GM08714 (cell line): ENCODE data around the gene LOXL3.

Source experiments
- H3K4me3 ChIP-seq: fragments of 200-500 bp; sonication (Bioruptor generic); 2 replicates; pipeline ENCODE4 v1.5.1; 2014; ENCODE audit warnings: mild to moderate bottlenecking, low read length, inconsistent platforms
- ZNF274 ChIP-seq: IDR thresholded peaks from 2 replicates; pipeline ENCODE4 v1.6.1; 2012; ENCODE audit warnings: mild to moderate bottlenecking, low read depth, low read length

The LOXL3 gene

GRCh38 chr2:74531666-74532065 is 22.1 kb downstream of the LOXL3 start:
- no peak for TF ChIP-seq ZNF274
- H3K4me3 ChIP-seq: peak overlapping the region; percentile 94; the same call in 1 of the 2 replicates

GRCh38 chr2:74530239-74531187 is 23.2 kb downstream of the LOXL3 start:
- H3K4me3 ChIP-seq: peak overlapping the region; percentile 94
- TF ChIP-seq ZNF274: no peak

GRCh38 chr2:74529357-74530238 is 24.1 kb downstream of the LOXL3 start, which contains the start of the genes AUP1 and HTRA2:
TSS of gene AUP1 (minus strand) at chr2:74529706. CDS start at chr2:74529629, 77 bp downstream.
TSS of gene HTRA2 (plus strand) at chr2:74529933. CDS start at chr2:74530007, 74 bp downstream.
- H3K4me3 ChIP-seq: peak within 1 kb of the TSS; percentile 94
- TF ChIP-seq ZNF274: no peak

GRCh38 chr2:74528600-74529356 is 25.0 kb downstream of the LOXL3 start:
- TF ChIP-seq ZNF274: no peak
- peak overlapping the region; percentile 87 for H3K4me3 ChIP-seq

- no peak overlapping the region for H3K4me3 ChIP-seq
- TF ChIP-seq ZNF274: no peak
Observed at GRCh38 chr2:74527741-74528140, 26.0 kb downstream of the LOXL3 start.

GRCh38 chr2:74526649-74527230 is 27.0 kb downstream of the LOXL3 start:
- no peak for TF ChIP-seq ZNF274
- no peak overlapping the region for H3K4me3 ChIP-seq

- TF ChIP-seq ZNF274: no peak
- no peak within 1 kb of the TSS for H3K4me3 ChIP-seq
Observed at GRCh38 chr2:74525717-74526648, 27.8 kb downstream of the LOXL3 start, which contains the start of gene DQX1. TSS of gene DQX1 (minus strand) at chr2:74526231. CDS start at chr2:74525729, 502 bp downstream.

- no peak for TF ChIP-seq ZNF274
- H3K4me3 ChIP-seq: no peak overlapping the region
Observed at GRCh38 chr2:74524955-74525716, 28.6 kb downstream of the LOXL3 start.

- TF ChIP-seq ZNF274: no peak
- no peak overlapping the region for H3K4me3 ChIP-seq
Observed at GRCh38 chr2:74524005-74524404, 29.7 kb downstream of the LOXL3 start.

- H3K4me3 ChIP-seq: no peak overlapping the region
- no peak for TF ChIP-seq ZNF274
Observed at GRCh38 chr2:74522516-74522915, 31.2 kb downstream of the LOXL3 start.

GRCh38 chr2:74516650-74517049 is 37.1 kb downstream of the LOXL3 start:
- no peak for TF ChIP-seq ZNF274
- no peak overlapping the region; the same call in 1 of the 2 replicates for H3K4me3 ChIP-seq

- peak overlapping the region; percentile 1; the same call in 1 of the 2 replicates for H3K4me3 ChIP-seq
- TF ChIP-seq ZNF274: no peak
Observed at GRCh38 chr2:74515981-74516633, 37.6 kb downstream of the LOXL3 start.
